ENCODE data around the gene GDI2.
"Not testable (repeated sequence)": the region's sequence is repeated elsewhere in the genome, so short reads cannot be mapped to it uniquely, and the experiment has no call there.

GDI2 gene

GRCh38 chr10:5840314-5841307 lies 27.4 kb upstream of the GDI2 start:
- DNase-seq (ENCODE audit: extremely low read depth, insufficient read length), result peak; percentile 88
- H3K36me3 ChIP-seq (ENCODE audit: control insufficient read depth, insufficient read depth, low read length), result no peaks in the 10 kb centered on the region
- TF ChIP-seq CTCF (IDR thresholded peaks at IDR 0.05; ENCODE audit: insufficient read depth, low read length, poor library complexity, severe bottlenecking), result no peak
- no peaks in the 10 kb centered on the region for H3K27me3 ChIP-seq (replicated peaks; ENCODE audit: control insufficient read depth, insufficient read depth, low read length)
- peak overlapping the region; percentile 20; the same call in 1 of the 2 replicates for H3K4me3 ChIP-seq (replicated peaks; ENCODE audit: low read depth, low read length)

- not testable (repeated sequence) for H3K27me3 ChIP-seq (replicated peaks; ENCODE audit: control insufficient read depth, insufficient read depth, low read length); DNase-seq (ENCODE audit: extremely low read depth, insufficient read length); H3K4me3 ChIP-seq (replicated peaks; ENCODE audit: low read depth, low read length); H3K36me3 ChIP-seq (ENCODE audit: control insufficient read depth, insufficient read depth, low read length)
These were observed 22.9 kb upstream of the GDI2 start for GRCh38 chr10:5836181-5836580.

- TF ChIP-seq CTCF (IDR thresholded peaks at IDR 0.05; ENCODE audit: insufficient read depth, low read length, poor library complexity, severe bottlenecking), result no peak
- Histone ChIP-seq H3K4me3 (replicated peaks; ENCODE audit: low read depth, low read length) (no peak overlapping the region), H3K36me3 (ENCODE audit: control insufficient read depth, insufficient read depth, low read length) (no peaks in the 10 kb centered on the region), H3K27me3 (replicated peaks; ENCODE audit: control insufficient read depth, insufficient read depth, low read length) (no peaks in the 10 kb centered on the region)
- DNase-seq (ENCODE audit: extremely low read depth, insufficient read length), result no peak
These were observed 22.3 kb upstream of the GDI2 start for GRCh38 chr10:5835446-5836095.

GRCh38 chr10:5833814-5834213 lies 20.6 kb upstream of the GDI2 start:
- H3K4me3 ChIP-seq (replicated peaks; ENCODE audit: low read depth, low read length), result no peak overlapping the region
- no peak for TF ChIP-seq CTCF (IDR thresholded peaks at IDR 0.05; ENCODE audit: insufficient read depth, low read length, poor library complexity, severe bottlenecking)
- no peak for DNase-seq (ENCODE audit: extremely low read depth, insufficient read length)
- H3K27me3 ChIP-seq (replicated peaks; ENCODE audit: control insufficient read depth, insufficient read depth, low read length), result no peaks in the 10 kb centered on the region
- no peaks in the 10 kb centered on the region for H3K36me3 ChIP-seq (ENCODE audit: control insufficient read depth, insufficient read depth, low read length)

- Histone ChIP-seq H3K4me3 (replicated peaks; ENCODE audit: low read depth, low read length) (no peak overlapping the region), H3K36me3 (ENCODE audit: control insufficient read depth, insufficient read depth, low read length) (no peaks in the 10 kb centered on the region), H3K27me3 (replicated peaks; ENCODE audit: control insufficient read depth, insufficient read depth, low read length) (no peaks in the 10 kb centered on the region)
- no peak for TF ChIP-seq CTCF (IDR thresholded peaks at IDR 0.05; ENCODE audit: insufficient read depth, low read length, poor library complexity, severe bottlenecking)
- DNase-seq (ENCODE audit: extremely low read depth, insufficient read length), result no peak
These were observed 19.7 kb upstream of the GDI2 start for GRCh38 chr10:5832946-5833345.

- TF ChIP-seq CTCF (IDR thresholded peaks at IDR 0.05; ENCODE audit: insufficient read depth, low read length, poor library complexity, severe bottlenecking), result no peak
- Histone ChIP-seq H3K36me3 (ENCODE audit: control insufficient read depth, insufficient read depth, low read length) (no peaks in the 10 kb centered on the region), H3K4me3 (replicated peaks; ENCODE audit: low read depth, low read length) (no peak overlapping the region), H3K27me3 (replicated peaks; ENCODE audit: control insufficient read depth, insufficient read depth, low read length) (no peaks in the 10 kb centered on the region)
- DNase-seq (ENCODE audit: extremely low read depth, insufficient read length), result no peak
These were observed 18.2 kb upstream of the GDI2 start for GRCh38 chr10:5831446-5831782.

Measured in GM06990 (cell line).